WTC11 (cell line): ENCODE measurements around the gene RAD51. TPM values are rescaled to one million over a fixed set of nuclear protein-coding genes. Genes with fewer than 3 reads are reported as not detected.
A peak's percentile ranks its signal among the peaks of the same experiment; 100 is the strongest.

Experiments used
- ATAC-seq: fragments of 200-7000 bp; cut with Tn5 transposase; 2 replicates; pipeline ENCODE4 v1.10.0; 2021; ENCODE audit warnings: mild to moderate bottlenecking, moderate library complexity
- CTCF ChIA-PET: fragments of 300-600 bp; sonication (Branson Sonifier 250); formaldehyde crosslinking; loops from one replicate; lab custom pipeline; 2021; ENCODE audit warnings: antibody characterized with exemption; lab: Charles Lee
- POLR2A ChIA-PET: fragments of 350-600 bp; sonication (Branson Sonifier 250); formaldehyde crosslinking; loops from one replicate; lab custom pipeline; 2021; ENCODE audit warnings: antibody characterized with exemption; lab: Charles Lee
- DNase-seq: peaks from one replicate; pipeline ENCODE4 v3.0.0; 2021; ENCODE audit warnings: low spot score
- H3K27ac Mint-ChIP-seq: 2 replicates; pipeline ENCODE4 v1.8.0; 2021; ENCODE audit warnings: mixed read lengths
- H3K27me3 Mint-ChIP-seq: 2 replicates; pipeline ENCODE4 v1.8.0; 2021; ENCODE audit warnings: low read depth, mild to moderate bottlenecking, moderate library complexity, mixed read lengths
- H3K36me3 Mint-ChIP-seq: 2 replicates; pipeline ENCODE4 v1.8.0; 2021; ENCODE audit warnings: mixed read lengths
- H3K4me1 Mint-ChIP-seq: 2 replicates; pipeline ENCODE4 v1.8.0; 2022; ENCODE audit warnings: mixed read lengths
- H3K4me3 Mint-ChIP-seq: 2 replicates; pipeline ENCODE4 v1.8.0; 2021; ENCODE audit warnings: mild to moderate bottlenecking, moderate library complexity, mixed read lengths
- H3K9me3 Mint-ChIP-seq: 2 replicates; pipeline ENCODE4 v1.8.0; 2021; ENCODE audit warnings: mixed read lengths
- CBFB ChIP-seq: sonication (generic); formaldehyde crosslinking; IDR thresholded peaks from 2 replicates; pipeline ENCODE4 v1.8.1; 2022; ENCODE audit warnings: mild to moderate bottlenecking, low read depth, missing genetic modification reagents
- CREM ChIP-seq: sonication (generic); formaldehyde crosslinking; IDR thresholded peaks from 2 replicates; pipeline ENCODE4 v1.8.1; 2022; ENCODE audit warnings: mild to moderate bottlenecking, missing genetic modification reagents, moderate library complexity
- ESRRA ChIP-seq: sonication (generic); formaldehyde crosslinking; IDR thresholded peaks from 2 replicates; pipeline ENCODE4 v1.8.1; 2022; ENCODE audit warnings: mild to moderate bottlenecking, missing genetic modification reagents, borderline replicate concordance
- ETV6 ChIP-seq: sonication (generic); formaldehyde crosslinking; IDR thresholded peaks from 2 replicates; pipeline ENCODE4 v1.8.1; 2022; ENCODE audit warnings: mild to moderate bottlenecking, missing genetic modification reagents
- FOXJ3 ChIP-seq: sonication (generic); formaldehyde crosslinking; IDR thresholded peaks from 2 replicates; pipeline ENCODE4 v1.9.0; 2021; ENCODE audit warnings: missing genetic modification reagents, mild to moderate bottlenecking, borderline replicate concordance
- FOXK1 ChIP-seq: sonication (generic); formaldehyde crosslinking; IDR thresholded peaks from 2 replicates; pipeline ENCODE4 v1.8.0; 2022; ENCODE audit warnings: mild to moderate bottlenecking, moderate library complexity, missing genetic modification reagents
- FOXP1 ChIP-seq: sonication (generic); formaldehyde crosslinking; IDR thresholded peaks from 2 replicates; pipeline ENCODE4 v1.8.0; 2022; ENCODE audit warnings: missing genetic modification reagents, mild to moderate bottlenecking, moderate library complexity, borderline replicate concordance
- HMGA2 ChIP-seq: fragments of 250-450 bp; sonication (Bioruptor Pico); IDR thresholded peaks from 2 replicates; pipeline ENCODE4 v1.4.0; 2021; ENCODE audit warnings: mild to moderate bottlenecking, moderate library complexity
- HMGXB4 ChIP-seq: sonication (generic); formaldehyde crosslinking; IDR thresholded peaks from 2 replicates; pipeline ENCODE4 v1.8.1; 2023; ENCODE audit warnings: mild to moderate bottlenecking, moderate library complexity, missing genetic modification reagents
- IRF1 ChIP-seq: sonication (generic); formaldehyde crosslinking; IDR thresholded peaks from 2 replicates; pipeline ENCODE4 v1.8.0; 2023; ENCODE audit warnings: missing genetic modification reagents
- JUN ChIP-seq: sonication (generic); formaldehyde crosslinking; IDR thresholded peaks from 2 replicates; pipeline ENCODE4 v1.8.0; 2023; ENCODE audit warnings: mild to moderate bottlenecking, missing genetic modification reagents
- MLX ChIP-seq: sonication (generic); formaldehyde crosslinking; IDR thresholded peaks from 2 replicates; pipeline ENCODE4 v1.8.1; 2023; ENCODE audit warnings: mild to moderate bottlenecking, missing genetic modification reagents, moderate library complexity
- NFATC4 ChIP-seq: fragments of 250-450 bp; sonication (Bioruptor Pico); IDR thresholded peaks from 2 replicates; pipeline ENCODE4 v1.9.0; 2021; ENCODE audit warnings: mild to moderate bottlenecking
- NR1H2 ChIP-seq: sonication (generic); formaldehyde crosslinking; IDR thresholded peaks from 2 replicates; pipeline ENCODE4 v1.9.0; 2021; ENCODE audit warnings: mild to moderate bottlenecking, moderate library complexity, missing genetic modification reagents
- PRDM15 ChIP-seq: sonication (generic); formaldehyde crosslinking; IDR thresholded peaks from 2 replicates; pipeline ENCODE4 v1.8.0; 2022; ENCODE audit warnings: missing genetic modification reagents
- PREB ChIP-seq: sonication (generic); formaldehyde crosslinking; IDR thresholded peaks from 2 replicates; pipeline ENCODE4 v1.8.1; 2022; ENCODE audit warnings: mild to moderate bottlenecking, missing genetic modification reagents, moderate library complexity, borderline replicate concordance
- PRRX2 ChIP-seq: fragments of 250-450 bp; sonication (Bioruptor Pico); IDR thresholded peaks from 2 replicates; pipeline ENCODE4 v1.8.0; 2021; ENCODE audit warnings: mild to moderate bottlenecking
- SP1 ChIP-seq: sonication (generic); formaldehyde crosslinking; conservative IDR thresholded peaks from 2 replicates; pipeline ENCODE4 v1.8.1; 2022; ENCODE audit warnings: missing genetic modification reagents
- TCF7 ChIP-seq: sonication (generic); formaldehyde crosslinking; IDR thresholded peaks from 2 replicates; pipeline ENCODE4 v1.8.0; 2022; ENCODE audit warnings: mild to moderate bottlenecking, low read depth, missing genetic modification reagents, moderate library complexity
- ZBTB21 ChIP-seq: sonication (generic); formaldehyde crosslinking; IDR thresholded peaks from 2 replicates; pipeline ENCODE4 v1.8.1; 2023; ENCODE audit warnings: mild to moderate bottlenecking, missing genetic modification reagents, borderline replicate concordance
- ZNF138 ChIP-seq: sonication (generic); formaldehyde crosslinking; conservative IDR thresholded peaks from 2 replicates; pipeline ENCODE4 v1.8.1; 2022; ENCODE audit warnings: mild to moderate bottlenecking, moderate library complexity, missing genetic modification reagents
- ZNF263 ChIP-seq: sonication (generic); formaldehyde crosslinking; IDR thresholded peaks from 2 replicates; pipeline ENCODE4 v1.8.1; 2022; ENCODE audit warnings: low read depth, mild to moderate bottlenecking, moderate library complexity, missing genetic modification reagents
- ZNF317 ChIP-seq: sonication (generic); formaldehyde crosslinking; IDR thresholded peaks from 2 replicates; pipeline ENCODE4 v1.8.1; 2023; ENCODE audit warnings: low read depth, mild to moderate bottlenecking, moderate library complexity, missing genetic modification reagents, borderline replicate concordance
- ZSCAN18 ChIP-seq: fragments of 250-450 bp; sonication (Bioruptor Pico); IDR thresholded peaks from 2 replicates; pipeline ENCODE4 v2.1.2; 2022; ENCODE audit warnings: mild to moderate bottlenecking, moderate library complexity
- total RNA-seq: library from RNA; stranded (reverse); gene quantifications from 3 replicates; pipeline ENCODE4 v1.2.3, GENCODE V29; 2021
- TF ChIP-seq, protein P1 (sequence below): fragments of 250-450 bp; sonication (Bioruptor Pico); IDR thresholded peaks from 2 replicates; pipeline ENCODE4 v1.9.0; 2021; ENCODE audit warnings: mild to moderate bottlenecking

Gene RAD51
- total RNA-seq, 1 experiment from 2014 or later, result 36.4 TPM

GRCh38 chr15:40722354-40722753 is 27.4 kb downstream of the RAD51 start:
- Mint-ChIP-seq H3K4me1 (no peaks in the 10 kb centered on the region), H3K9me3 (no peaks in the 10 kb centered on the region), H3K27ac (peak overlapping the region; percentile 25), H3K27me3 (no peaks in the 10 kb centered on the region), H3K4me3 (no peak overlapping the region), H3K36me3 (peaks cover 20% of the 10 kb centered on the region)
- ATAC-seq (no peak), DNase-seq (no peak)
- TF ChIP-seq FOXK1 (CRISPR knock-in tag), result no peak
- TF ChIP-seq ZBTB21 (CRISPR knock-in tag), result no peak
- no peak for TF ChIP-seq ZNF317 (CRISPR knock-in tag)
- no peak for TF ChIP-seq FOXP1 (CRISPR knock-in tag)
- no peak for TF ChIP-seq SP1 (CRISPR knock-in tag)
- no peak for TF ChIP-seq CBFB (CRISPR knock-in tag)
- no peak for TF ChIP-seq HMGXB4
- TF ChIP-seq IRF1, result no peak
- TF ChIP-seq, protein P1, sequence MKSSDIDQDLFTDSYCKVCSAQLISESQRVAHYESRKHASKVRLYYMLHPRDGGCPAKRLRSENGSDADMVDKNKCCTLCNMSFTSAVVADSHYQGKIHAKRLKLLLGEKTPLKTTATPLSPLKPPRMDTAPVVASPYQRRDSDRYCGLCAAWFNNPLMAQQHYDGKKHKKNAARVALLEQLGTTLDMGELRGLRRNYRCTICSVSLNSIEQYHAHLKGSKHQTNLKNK (CRISPR knock-in tag), result no peak
- TF ChIP-seq PRRX2, result no peak
- CTCF ChIA-PET, result no interaction called here
- POLR2A ChIA-PET, result no interaction called here

GRCh38 chr15:40722934-40723333 is 28.0 kb downstream of the RAD51 start:
- ChIA-PET CTCF (no interaction called here), POLR2A (no interaction called here)
- Mint-ChIP-seq H3K36me3 (peaks cover 15% of the 10 kb centered on the region), H3K27me3 (no peaks in the 10 kb centered on the region), H3K4me3 (no peak overlapping the region), H3K27ac (no peak overlapping the region), H3K4me1 (no peaks in the 10 kb centered on the region), H3K9me3 (no peaks in the 10 kb centered on the region)
- DNase-seq (no peak), ATAC-seq (no peak)
- no peak for TF ChIP-seq CREM (CRISPR knock-in tag)
- no peak for TF ChIP-seq NFATC4 (CRISPR knock-in tag)
- no peak for TF ChIP-seq TCF7 (CRISPR knock-in tag)
- TF ChIP-seq PREB (CRISPR knock-in tag), result no peak
- TF ChIP-seq ZNF138 (CRISPR knock-in tag), result no peak
- TF ChIP-seq ZNF263 (CRISPR knock-in tag), result no peak
- TF ChIP-seq ESRRA (CRISPR knock-in tag), result no peak
- TF ChIP-seq NR1H2 (CRISPR knock-in tag), result no peak
- no peak for TF ChIP-seq HMGA2 (CRISPR knock-in tag)

DNA sequence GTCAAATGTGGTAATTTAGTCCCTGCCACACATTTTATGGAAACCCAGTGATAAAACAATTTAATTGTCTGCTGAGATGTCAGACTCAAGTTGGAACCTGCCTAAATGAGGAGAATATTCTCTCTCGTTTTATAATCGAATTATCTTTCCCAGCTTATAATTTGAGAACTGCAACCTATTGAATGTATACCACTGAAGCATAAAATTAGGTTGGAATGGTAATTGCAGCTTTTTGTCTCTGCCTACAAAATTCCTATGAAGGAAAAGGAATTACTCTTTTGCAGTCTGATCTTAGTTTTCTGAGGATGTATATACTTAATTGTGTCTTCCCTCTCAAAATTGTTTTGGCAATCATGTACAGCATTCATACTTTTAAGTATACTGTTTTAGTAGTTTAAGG is 28.9 kb downstream of the RAD51 start:
- Mint-ChIP-seq H3K9me3 (no peaks in the 10 kb centered on the region), H3K36me3 (peaks cover 17% of the 10 kb centered on the region), H3K4me1 (no peaks in the 10 kb centered on the region), H3K27me3 (no peaks in the 10 kb centered on the region), H3K4me3 (no peak overlapping the region), H3K27ac (peak overlapping the region; percentile 77)
- no peak for DNase-seq
- ATAC-seq, result no peak
- ChIA-PET POLR2A (interaction anchor here (0.6 kb wide), 2 partner anchors 21 to 65 kb away, joined by 3 read pairs; no protein-coding TSS in a partner anchor), CTCF (no interaction called here)
- TF ChIP-seq ETV6 (CRISPR knock-in tag), result no peak
- no peak for TF ChIP-seq PRDM15 (CRISPR knock-in tag)
- no peak for TF ChIP-seq JUN (CRISPR knock-in tag)
- no peak for TF ChIP-seq ZSCAN18
- TF ChIP-seq MLX (CRISPR knock-in tag), result no peak
- TF ChIP-seq FOXJ3 (CRISPR knock-in tag), result no peak
